ENCODE data around the gene TFAP2A.

Gene TFAP2A

GRCh38 chr6:10382322-10382721 lies 32.6 kb downstream of the TFAP2A start:
- DNase-seq = no peak

DNA sequence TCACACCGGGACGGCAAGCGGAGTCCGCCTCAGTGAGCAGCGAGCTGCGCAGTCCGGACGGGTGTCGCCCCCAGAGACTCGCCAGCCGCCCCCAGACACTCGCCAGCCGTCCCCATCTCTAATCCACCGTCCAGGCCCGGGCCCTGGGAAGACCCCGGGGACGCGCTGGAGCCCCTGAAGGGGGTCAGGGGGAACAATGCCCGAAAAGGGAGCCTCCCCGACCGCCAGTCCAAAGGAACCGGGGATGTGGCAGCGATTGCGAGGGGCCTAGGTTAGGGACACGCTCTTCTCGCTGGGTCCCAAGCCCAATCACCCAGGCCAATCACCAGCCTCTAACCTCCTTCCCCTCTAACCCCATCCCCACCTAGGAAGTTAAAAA lies 33.1 kb downstream of the TFAP2A start:
- no peak for DNase-seq

- no peak for DNase-seq
Observed at GRCh38 chr6:10381133-10381829, 33.6 kb downstream of the TFAP2A start.

- DNase-seq = no peak
Observed at GRCh38 chr6:10375391-10375969, 39.4 kb downstream of the TFAP2A start.

GRCh38 chr6:10373642-10374359 lies 41.1 kb downstream of the TFAP2A start:
- no peak for DNase-seq

- DNase-seq = no peak
Observed at GRCh38 chr6:10369896-10370295, 45.0 kb downstream of the TFAP2A start.

- no peak for DNase-seq
Observed at GRCh38 chr6:10368861-10369260, 46.0 kb downstream of the TFAP2A start.

DNA sequence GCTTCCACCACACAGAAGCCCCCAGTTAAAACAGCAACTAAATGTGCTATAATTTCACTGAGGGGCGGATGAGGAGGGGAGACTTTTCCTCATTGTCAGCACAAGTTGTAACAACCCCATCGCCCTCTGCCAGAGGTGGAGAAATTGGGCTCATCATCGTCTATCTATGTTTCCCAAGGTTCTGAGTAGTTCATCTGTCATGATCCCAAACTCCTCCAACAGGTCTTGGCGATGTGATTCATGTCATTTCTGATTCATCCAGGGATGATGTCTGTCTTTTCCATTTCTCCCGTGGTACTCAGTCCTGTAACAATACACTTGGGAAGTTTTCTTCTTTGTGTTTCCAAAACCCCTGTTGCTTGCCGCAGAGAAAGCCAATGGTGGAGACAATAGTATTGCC lies 51.0 kb downstream of the TFAP2A start:
- no peak for DNase-seq

- no peak for DNase-seq
Observed at GRCh38 chr6:10362300-10362699, 52.6 kb downstream of the TFAP2A start.

DNA sequence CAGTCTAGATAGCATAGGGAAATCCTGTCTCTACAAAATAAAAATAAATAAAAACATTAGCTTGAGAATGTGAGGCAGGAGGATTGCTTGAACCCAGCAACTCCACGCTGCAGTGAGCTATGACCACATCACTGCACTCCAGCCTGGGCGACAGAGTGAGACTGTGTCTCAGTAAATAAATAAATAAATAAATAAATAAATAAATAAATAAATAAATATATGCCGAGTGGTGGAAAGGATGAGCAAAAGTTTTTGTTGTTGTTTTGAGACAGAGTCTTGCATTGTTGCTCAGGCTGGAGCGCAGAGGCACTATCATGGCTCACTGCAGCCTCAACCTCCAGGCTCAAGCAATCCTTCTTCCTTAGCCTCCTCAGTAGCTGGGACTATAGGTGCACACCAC lies 53.4 kb downstream of the TFAP2A start:
- no peak for DNase-seq

DNA sequence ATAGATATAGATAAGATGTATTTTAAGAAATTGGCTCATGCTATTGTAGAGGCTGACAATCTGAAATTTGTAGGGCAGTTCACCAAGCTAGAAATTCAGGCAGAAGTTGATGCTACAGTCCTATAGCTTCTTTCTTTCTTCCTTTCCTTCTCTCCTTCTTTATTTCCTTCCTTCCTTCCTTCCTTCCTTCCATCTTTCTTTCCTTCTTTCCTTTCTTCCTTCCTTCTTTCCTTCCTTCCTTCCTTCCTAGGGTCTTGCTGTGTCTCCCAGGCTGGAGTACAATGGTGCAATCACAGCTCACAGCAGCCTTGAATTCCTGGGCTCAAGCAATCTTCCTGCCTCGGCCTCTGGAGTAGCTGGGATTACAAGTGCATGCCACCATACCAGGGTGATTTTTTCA lies 55.3 kb downstream of the TFAP2A start:
- DNase-seq = no peak

GRCh38 chr6:10355115-10355702 lies 59.7 kb downstream of the TFAP2A start:
- no peak for DNase-seq

- no peak for DNase-seq
Observed at GRCh38 chr6:10351791-10352190, 63.1 kb downstream of the TFAP2A start.

DNA sequence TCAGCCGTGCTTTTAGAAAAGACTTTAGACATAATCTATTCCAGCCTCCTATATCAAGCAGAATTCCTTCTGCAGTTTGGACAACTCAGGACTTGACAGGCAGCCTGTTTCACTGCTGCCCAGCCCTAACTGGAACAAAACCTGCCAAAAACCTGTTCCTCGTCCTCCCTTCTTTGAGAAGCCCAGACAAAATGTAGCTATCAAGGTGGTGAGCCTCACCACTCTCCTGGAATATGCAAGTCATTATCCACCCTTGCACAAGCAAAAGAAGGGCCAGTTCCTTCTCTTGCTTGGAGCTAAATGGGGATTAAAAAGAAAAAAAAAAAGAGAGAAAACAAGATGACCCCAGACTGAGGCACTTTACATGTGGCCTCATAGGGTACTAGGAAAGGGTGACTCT lies 64.2 kb downstream of the TFAP2A start:
- no peak for DNase-seq

DNA sequence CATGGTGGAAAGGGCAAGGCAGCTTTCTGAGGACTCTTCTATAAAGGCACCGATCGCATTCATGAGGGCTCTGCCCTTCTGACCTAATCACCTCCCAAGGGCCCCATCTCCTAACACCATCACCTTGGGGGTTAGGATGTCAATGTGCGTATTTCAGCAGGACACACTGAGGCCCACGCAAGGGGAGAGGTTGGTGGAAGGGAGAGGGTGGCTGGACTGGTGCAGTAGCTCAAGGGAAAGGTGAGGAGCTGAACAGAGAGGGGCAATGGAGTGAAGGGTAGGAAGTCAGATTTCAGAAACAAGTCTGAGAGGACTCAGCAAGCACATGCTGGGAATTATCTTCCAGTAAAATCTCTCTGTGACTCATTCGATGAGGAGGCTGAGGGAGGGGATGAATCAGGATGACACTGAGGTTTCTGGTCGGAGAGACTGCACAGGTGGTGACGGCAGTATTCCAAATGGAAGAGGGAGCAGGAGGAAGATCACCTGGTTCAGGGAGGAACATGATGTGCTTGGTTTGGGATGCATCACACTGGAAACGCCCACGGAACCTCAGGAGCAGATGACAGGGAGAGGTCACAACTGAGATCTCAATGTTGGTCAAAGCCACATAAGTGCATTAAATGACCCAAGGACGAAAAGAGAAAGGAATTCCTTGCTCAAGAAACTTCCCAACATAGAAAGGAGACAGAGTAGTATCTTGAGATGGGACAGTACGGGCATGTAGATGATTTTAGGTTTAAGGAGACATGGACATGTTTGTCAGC lies 67.1 kb downstream of the TFAP2A start:
- DNase-seq = no peak
